H9 (cell line): ENCODE data around the gene ARVCF. TPM values are rescaled to one million over a fixed set of nuclear protein-coding genes. Genes with fewer than 3 reads are reported as not detected.

Experiments used
- DNase-seq: peaks from one replicate; pipeline ENCODE4 v3.0.0-alpha.2; 2017
- H2AFZ ChIP-seq: one replicate; pipeline ENCODE4 v1.6.1; 2013; ENCODE audit warnings: mild to moderate bottlenecking, low read length, control low read depth, moderate library complexity
- H2AK5ac ChIP-seq: 2 replicates; pipeline ENCODE4 v1.6.1; 2013; ENCODE audit warnings: low read length, control low read depth, mixed read lengths; ENCODE audit not compliant: insufficient read length
- H2BK120ac ChIP-seq: one replicate; pipeline ENCODE4 v1.6.1; 2013; ENCODE audit warnings: low read depth, mild to moderate bottlenecking, low read length, control low read depth, inconsistent platforms; ENCODE audit not compliant: poor library complexity, severe bottlenecking
- H2BK12ac ChIP-seq: 2 replicates; pipeline ENCODE4 v1.6.1; 2013; ENCODE audit warnings: low read length, control low read depth, mixed read lengths, low read depth; ENCODE audit not compliant: insufficient read length
- H2BK15ac ChIP-seq: 2 replicates; pipeline ENCODE4 v1.6.1; 2013; ENCODE audit warnings: low read depth, low read length, control low read depth
- H2BK20ac ChIP-seq: one replicate; pipeline ENCODE4 v1.6.1; 2013; ENCODE audit warnings: low read depth, mild to moderate bottlenecking, low read length, control low read depth, inconsistent platforms; ENCODE audit not compliant: poor library complexity, severe bottlenecking
- H2BK5ac ChIP-seq: 2 replicates; pipeline ENCODE4 v1.6.1; 2013; ENCODE audit warnings: low read length, control low read depth, mixed read lengths; ENCODE audit not compliant: insufficient read length
- H3K14ac ChIP-seq: 2 replicates; pipeline ENCODE4 v1.6.1; 2013; ENCODE audit warnings: low read length, control low read depth; ENCODE audit not compliant: insufficient read depth
- H3K18ac ChIP-seq: 2 replicates; pipeline ENCODE4 v1.6.1; 2013; ENCODE audit warnings: low read depth, mild to moderate bottlenecking, mixed read lengths, low read length, control low read depth; ENCODE audit not compliant: insufficient read length
- H3K23ac ChIP-seq: 2 replicates; pipeline ENCODE4 v1.6.1; 2013; ENCODE audit warnings: low read length, control low read depth, mixed read lengths, low read depth; ENCODE audit not compliant: insufficient read length
- H3K23me2 ChIP-seq: 2 replicates; pipeline ENCODE4 v1.6.1; 2013; ENCODE audit warnings: low read depth, mild to moderate bottlenecking, mixed read lengths, low read length, control low read depth; ENCODE audit not compliant: insufficient read length, poor library complexity, severe bottlenecking
- H3K27ac ChIP-seq: 2 replicates; pipeline ENCODE4 v1.5.1; 2013; ENCODE audit warnings: low read length, control low read depth, mixed read lengths, low read depth; ENCODE audit not compliant: insufficient read length
- H3K27me3 ChIP-seq: 2 replicates; pipeline ENCODE4 v1.6.1; 2013; ENCODE audit warnings: low read length, control low read depth, inconsistent platforms; ENCODE audit not compliant: insufficient read depth
- H3K4ac ChIP-seq: 2 replicates; pipeline ENCODE4 v1.6.1; 2013; ENCODE audit warnings: low read depth, mild to moderate bottlenecking, control low read depth, inconsistent platforms, low read length, moderate library complexity
- H3K4me1 ChIP-seq: 2 replicates; pipeline ENCODE4 v1.6.1; 2013; ENCODE audit warnings: low read length, control low read depth, inconsistent platforms; ENCODE audit not compliant: insufficient read depth
- H3K4me2 ChIP-seq: 2 replicates; pipeline ENCODE4 v1.6.1; 2013; ENCODE audit warnings: low read length, control low read depth, mixed read lengths; ENCODE audit not compliant: insufficient read length, insufficient read depth
- H3K56ac ChIP-seq: 2 replicates; pipeline ENCODE4 v1.6.1; 2013; ENCODE audit warnings: low read depth, mild to moderate bottlenecking, mixed read lengths, low read length, control low read depth; ENCODE audit not compliant: insufficient read length
- H3K79me1 ChIP-seq: 2 replicates; pipeline ENCODE4 v1.6.1; 2013; ENCODE audit warnings: low read depth, mild to moderate bottlenecking, moderate library complexity, low read length, control low read depth, inconsistent platforms; ENCODE audit not compliant: insufficient read depth, poor library complexity, severe bottlenecking
- H3K79me2 ChIP-seq: 2 replicates; pipeline ENCODE4 v1.6.1; 2013; ENCODE audit warnings: low read length, control low read depth, inconsistent platforms; ENCODE audit not compliant: insufficient read depth
- H3K9ac ChIP-seq: 2 replicates; pipeline ENCODE4 v1.6.1; 2013; ENCODE audit warnings: low read length, control low read depth, mixed read lengths; ENCODE audit not compliant: insufficient read length; ENCODE audit errors: extremely low read depth
- H3K9me3 ChIP-seq: one replicate; pipeline ENCODE4 v1.6.1; 2013; ENCODE audit warnings: low read depth, low read length, inconsistent platforms; ENCODE audit not compliant: control insufficient read depth
- H3T11ph ChIP-seq: one replicate; pipeline ENCODE4 v1.6.1; 2013; ENCODE audit warnings: mild to moderate bottlenecking, low read length, control low read depth, inconsistent platforms
- H4K20me1 ChIP-seq: one replicate; pipeline ENCODE4 v1.6.1; 2013; ENCODE audit not compliant: control insufficient read depth, insufficient read length, insufficient read depth
- H4K5ac ChIP-seq: 2 replicates; pipeline ENCODE4 v1.6.1; 2013; ENCODE audit warnings: low read depth, mild to moderate bottlenecking, mixed read lengths, low read length, control low read depth; ENCODE audit not compliant: insufficient read length
- H4K8ac ChIP-seq: replicated peaks from 2 replicates; pipeline ENCODE4 v1.6.1; 2013; ENCODE audit warnings: low read length, control low read depth, mixed read lengths, low read depth; ENCODE audit not compliant: insufficient read length
- H4K91ac ChIP-seq: 2 replicates; pipeline ENCODE4 v1.6.1; 2013; ENCODE audit warnings: low read depth, mild to moderate bottlenecking, moderate library complexity, mixed read lengths, low read length, control low read depth; ENCODE audit not compliant: insufficient read length
- H3K27ac Mint-ChIP-seq, 3 experiments: 2 replicates in 2 of 3; 3 replicates in 1 of 3; pipeline ENCODE4 v1.8.0; 2020 to 2021; ENCODE audit warnings: mixed read lengths in 3 of 3, mild to moderate bottlenecking in 1 of 3, moderate library complexity in 1 of 3
- H3K27me3 Mint-ChIP-seq: 2 replicates; pipeline ENCODE4 v1.8.0; 2021; ENCODE audit warnings: low read depth, mild to moderate bottlenecking, moderate library complexity, mixed read lengths
- H3K36me3 Mint-ChIP-seq, 3 experiments: 2 replicates in 2 of 3; 3 replicates in 1 of 3; pipeline ENCODE4 v1.8.0; 2020 to 2021; ENCODE audit warnings: low read depth in 3 of 3, mixed read lengths in 3 of 3; ENCODE audit not compliant: insufficient read depth in 1 of 3
- H3K4me1 Mint-ChIP-seq, 2 experiments: 2 replicates each; pipeline ENCODE4 v1.8.0; 2020; ENCODE audit warnings: mixed read lengths in 2 of 2
- H3K4me3 Mint-ChIP-seq, 2 experiments: 2 replicates in 1 of 2; 3 replicates in 1 of 2; pipeline ENCODE4 v1.8.0; 2020 to 2021; ENCODE audit warnings: mild to moderate bottlenecking in 2 of 2, mixed read lengths in 2 of 2, moderate library complexity in 1 of 2
- H3K9me3 Mint-ChIP-seq, 2 experiments: 2 replicates in 1 of 2; 3 replicates in 1 of 2; pipeline ENCODE4 v1.8.0; 2020; ENCODE audit warnings: mild to moderate bottlenecking in 2 of 2, mixed read lengths in 2 of 2, moderate library complexity in 1 of 2
- CTCF ChIP-seq: fragments of 200-600 bp; sonication (generic); conservative IDR thresholded peaks from 3 replicates; pipeline ENCODE4 v1.8.0; 2021; ENCODE audit warnings: antibody characterized with exemption, mild to moderate bottlenecking
- WGBS: extraction: QIAGEN DNeasy Blood & Tissue Kit; methylation state at CpG from one replicate; pipeline ENCODE4 v1.1.7; 2013; ENCODE audit warnings: missing lambda C conversion rate, low lambda C conversion rate, mixed read lengths; ENCODE audit not compliant: insufficient read length; ENCODE audit errors: extremely low coverage; 5-methylcytosine and 5-hydroxymethylcytosine counted together
- total RNA-seq: library from RNA; stranded (reverse); gene quantifications from 2 replicates; pipeline ENCODE4 v1.2.1, GENCODE V29; 2021

The ARVCF gene
- total RNA-seq, 1 experiment from 2014 or later, result 40.7 TPM

GRCh38 chr22:20000246-20001081 is 16.2 kb downstream of the ARVCF start:
- Histone ChIP-seq H2BK120ac (no peak overlapping the region), H3K4me1 (peaks cover 6% of the 10 kb centered on the region; the same call in 1 of the 2 replicates), H2BK20ac (no peak overlapping the region), H3K4me2 (no peak overlapping the region), H2BK12ac (no peak overlapping the region), H3K9me3 (no peaks in the 10 kb centered on the region), H2AK5ac (no peak overlapping the region), H3K79me2 (no peaks in the 10 kb centered on the region), H3K27ac (no peak overlapping the region), H2BK15ac (no peak overlapping the region), H3K79me1 (no peaks in the 10 kb centered on the region), H3K56ac (no peak overlapping the region), H4K5ac (no peak overlapping the region), H3K14ac (0 out of 2 replicates have a peak overlapping the region, but pooled peaks have one; percentile 26), H3K4ac (no peak overlapping the region), H4K91ac (no peak overlapping the region), H3T11ph (no peak overlapping the region), H3K27me3 (no peaks in the 10 kb centered on the region), H3K23me2 (no peaks in the 10 kb centered on the region), H3K9ac (no peak overlapping the region), H3K23ac (no peak overlapping the region), H2AFZ (no peak overlapping the region), H4K8ac (no peak overlapping the region), H3K18ac (no peak overlapping the region), H4K20me1 (no peaks in the 10 kb centered on the region), H2BK5ac (no peak overlapping the region)
- Mint-ChIP-seq H3K36me3 (peaks cover 0 to 23% (median 11%) of the 10 kb centered on the region in 3 experiments; a peak in 5 of 7 replicates), H3K27me3 (no peaks in the 10 kb centered on the region; the same call in 1 of the 2 replicates), H3K4me3 (no peak overlapping the region), H3K9me3 (peaks cover 20% of the 10 kb centered on the region in 2 experiments), H3K27ac (peak overlapping the region in 1 of 3 experiments; percentile 8; a peak in 1 of 7 replicates), H3K4me1 (peaks cover 29 to 33% of the 10 kb centered on the region in 2 experiments)
- TF ChIP-seq CTCF, result peak; percentile 24; the same call in 2 of the 3 replicates
- DNase-seq, result no peak
- no CpG with 5 or more reads among the region's 14 CpGs for WGBS
